H9 (cell line): Measurements from ENCODE around the gene USP8. TPM values are rescaled to one million over a fixed set of nuclear protein-coding genes. Genes with fewer than 3 reads are reported as not detected.

Experiments used
- DNase-seq: peaks from one replicate; pipeline ENCODE4 v3.0.0-alpha.2; 2017
- H2AFZ ChIP-seq: one replicate; pipeline ENCODE4 v1.6.1; 2013; ENCODE audit warnings: mild to moderate bottlenecking, low read length, control low read depth, moderate library complexity
- H2AK5ac ChIP-seq: 2 replicates; pipeline ENCODE4 v1.6.1; 2013; ENCODE audit warnings: low read length, control low read depth, mixed read lengths; ENCODE audit not compliant: insufficient read length
- H2BK120ac ChIP-seq: one replicate; pipeline ENCODE4 v1.6.1; 2013; ENCODE audit warnings: low read depth, mild to moderate bottlenecking, low read length, control low read depth, inconsistent platforms; ENCODE audit not compliant: poor library complexity, severe bottlenecking
- H2BK12ac ChIP-seq: 2 replicates; pipeline ENCODE4 v1.6.1; 2013; ENCODE audit warnings: low read length, control low read depth, mixed read lengths, low read depth; ENCODE audit not compliant: insufficient read length
- H2BK15ac ChIP-seq: 2 replicates; pipeline ENCODE4 v1.6.1; 2013; ENCODE audit warnings: low read depth, low read length, control low read depth
- H2BK20ac ChIP-seq: one replicate; pipeline ENCODE4 v1.6.1; 2013; ENCODE audit warnings: low read depth, mild to moderate bottlenecking, low read length, control low read depth, inconsistent platforms; ENCODE audit not compliant: poor library complexity, severe bottlenecking
- H2BK5ac ChIP-seq: 2 replicates; pipeline ENCODE4 v1.6.1; 2013; ENCODE audit warnings: low read length, control low read depth, mixed read lengths; ENCODE audit not compliant: insufficient read length
- H3K14ac ChIP-seq: 2 replicates; pipeline ENCODE4 v1.6.1; 2013; ENCODE audit warnings: low read length, control low read depth; ENCODE audit not compliant: insufficient read depth
- H3K18ac ChIP-seq: 2 replicates; pipeline ENCODE4 v1.6.1; 2013; ENCODE audit warnings: low read depth, mild to moderate bottlenecking, mixed read lengths, low read length, control low read depth; ENCODE audit not compliant: insufficient read length
- H3K23ac ChIP-seq: 2 replicates; pipeline ENCODE4 v1.6.1; 2013; ENCODE audit warnings: low read length, control low read depth, mixed read lengths, low read depth; ENCODE audit not compliant: insufficient read length
- H3K23me2 ChIP-seq: 2 replicates; pipeline ENCODE4 v1.6.1; 2013; ENCODE audit warnings: low read depth, mild to moderate bottlenecking, mixed read lengths, low read length, control low read depth; ENCODE audit not compliant: insufficient read length, poor library complexity, severe bottlenecking
- H3K27ac ChIP-seq: 2 replicates; pipeline ENCODE4 v1.5.1; 2013; ENCODE audit warnings: low read length, control low read depth, mixed read lengths, low read depth; ENCODE audit not compliant: insufficient read length
- H3K27me3 ChIP-seq: 2 replicates; pipeline ENCODE4 v1.6.1; 2013; ENCODE audit warnings: low read length, control low read depth, inconsistent platforms; ENCODE audit not compliant: insufficient read depth
- H3K4ac ChIP-seq: 2 replicates; pipeline ENCODE4 v1.6.1; 2013; ENCODE audit warnings: low read depth, mild to moderate bottlenecking, control low read depth, inconsistent platforms, low read length, moderate library complexity
- H3K4me1 ChIP-seq: 2 replicates; pipeline ENCODE4 v1.6.1; 2013; ENCODE audit warnings: low read length, control low read depth, inconsistent platforms; ENCODE audit not compliant: insufficient read depth
- H3K4me2 ChIP-seq: 2 replicates; pipeline ENCODE4 v1.6.1; 2013; ENCODE audit warnings: low read length, control low read depth, mixed read lengths; ENCODE audit not compliant: insufficient read length, insufficient read depth
- H3K56ac ChIP-seq: 2 replicates; pipeline ENCODE4 v1.6.1; 2013; ENCODE audit warnings: low read depth, mild to moderate bottlenecking, mixed read lengths, low read length, control low read depth; ENCODE audit not compliant: insufficient read length
- H3K79me1 ChIP-seq: 2 replicates; pipeline ENCODE4 v1.6.1; 2013; ENCODE audit warnings: low read depth, mild to moderate bottlenecking, moderate library complexity, low read length, control low read depth, inconsistent platforms; ENCODE audit not compliant: insufficient read depth, poor library complexity, severe bottlenecking
- H3K79me2 ChIP-seq: 2 replicates; pipeline ENCODE4 v1.6.1; 2013; ENCODE audit warnings: low read length, control low read depth, inconsistent platforms; ENCODE audit not compliant: insufficient read depth
- H3K9ac ChIP-seq: 2 replicates; pipeline ENCODE4 v1.6.1; 2013; ENCODE audit warnings: low read length, control low read depth, mixed read lengths; ENCODE audit not compliant: insufficient read length; ENCODE audit errors: extremely low read depth
- H3K9me3 ChIP-seq: one replicate; pipeline ENCODE4 v1.6.1; 2013; ENCODE audit warnings: low read depth, low read length, inconsistent platforms; ENCODE audit not compliant: control insufficient read depth
- H3T11ph ChIP-seq: one replicate; pipeline ENCODE4 v1.6.1; 2013; ENCODE audit warnings: mild to moderate bottlenecking, low read length, control low read depth, inconsistent platforms
- H4K20me1 ChIP-seq: one replicate; pipeline ENCODE4 v1.6.1; 2013; ENCODE audit not compliant: control insufficient read depth, insufficient read length, insufficient read depth
- H4K5ac ChIP-seq: 2 replicates; pipeline ENCODE4 v1.6.1; 2013; ENCODE audit warnings: low read depth, mild to moderate bottlenecking, mixed read lengths, low read length, control low read depth; ENCODE audit not compliant: insufficient read length
- H4K8ac ChIP-seq: replicated peaks from 2 replicates; pipeline ENCODE4 v1.6.1; 2013; ENCODE audit warnings: low read length, control low read depth, mixed read lengths, low read depth; ENCODE audit not compliant: insufficient read length
- H4K91ac ChIP-seq: 2 replicates; pipeline ENCODE4 v1.6.1; 2013; ENCODE audit warnings: low read depth, mild to moderate bottlenecking, moderate library complexity, mixed read lengths, low read length, control low read depth; ENCODE audit not compliant: insufficient read length
- H3K27ac Mint-ChIP-seq, 3 experiments: 2 replicates in 2 of 3; 3 replicates in 1 of 3; pipeline ENCODE4 v1.8.0; 2020 to 2021; ENCODE audit warnings: mixed read lengths in 3 of 3, mild to moderate bottlenecking in 1 of 3, moderate library complexity in 1 of 3
- H3K27me3 Mint-ChIP-seq: 2 replicates; pipeline ENCODE4 v1.8.0; 2021; ENCODE audit warnings: low read depth, mild to moderate bottlenecking, moderate library complexity, mixed read lengths
- H3K36me3 Mint-ChIP-seq, 3 experiments: 2 replicates in 2 of 3; 3 replicates in 1 of 3; pipeline ENCODE4 v1.8.0; 2020 to 2021; ENCODE audit warnings: low read depth in 3 of 3, mixed read lengths in 3 of 3; ENCODE audit not compliant: insufficient read depth in 1 of 3
- H3K4me1 Mint-ChIP-seq, 2 experiments: 2 replicates each; pipeline ENCODE4 v1.8.0; 2020; ENCODE audit warnings: mixed read lengths in 2 of 2
- H3K4me3 Mint-ChIP-seq, 2 experiments: 2 replicates in 1 of 2; 3 replicates in 1 of 2; pipeline ENCODE4 v1.8.0; 2020 to 2021; ENCODE audit warnings: mild to moderate bottlenecking in 2 of 2, mixed read lengths in 2 of 2, moderate library complexity in 1 of 2
- H3K9me3 Mint-ChIP-seq, 2 experiments: 2 replicates in 1 of 2; 3 replicates in 1 of 2; pipeline ENCODE4 v1.8.0; 2020; ENCODE audit warnings: mild to moderate bottlenecking in 2 of 2, mixed read lengths in 2 of 2, moderate library complexity in 1 of 2
- WGBS: extraction: QIAGEN DNeasy Blood & Tissue Kit; methylation state at CpG from one replicate; pipeline ENCODE4 v1.1.7; 2013; ENCODE audit warnings: missing lambda C conversion rate, low lambda C conversion rate, mixed read lengths; ENCODE audit not compliant: insufficient read length; ENCODE audit errors: extremely low coverage; 5-methylcytosine and 5-hydroxymethylcytosine counted together
- total RNA-seq: library from RNA; stranded (reverse); gene quantifications from 2 replicates; pipeline ENCODE4 v1.2.1, GENCODE V29; 2021
- TF ChIP-seq, protein P1 (sequence below): fragments of 200-600 bp; sonication (generic); conservative IDR thresholded peaks from 3 replicates; pipeline ENCODE4 v1.8.0; 2021; ENCODE audit warnings: antibody characterized with exemption, mild to moderate bottlenecking

Gene USP8
- total RNA-seq, 1 experiment from 2014 or later, result 67.1 TPM

DNA sequence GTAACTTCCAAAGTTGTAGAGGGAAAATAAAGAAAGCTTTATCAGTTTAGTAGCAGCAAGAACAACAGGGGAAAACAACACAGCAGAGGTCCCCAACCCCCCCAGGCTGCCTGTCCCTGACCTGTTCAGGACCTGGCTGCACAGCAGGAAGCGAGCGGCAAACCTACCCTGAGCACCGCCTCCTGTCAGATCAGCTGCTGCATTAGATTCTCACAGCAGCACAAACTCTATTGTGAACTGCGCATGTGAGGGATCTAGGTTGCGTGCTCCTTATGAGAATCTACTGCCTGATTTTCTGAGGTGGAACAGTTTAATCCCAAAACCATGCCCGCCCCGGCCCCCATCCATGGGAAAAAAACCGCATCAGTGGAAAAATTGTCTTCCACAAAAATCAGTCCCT lies 81.9 kb downstream of the USP8 start:
- no peak overlapping the region for H4K5ac ChIP-seq
- WGBS, result no CpG with 5 or more reads among the region's 8 CpGs
- no peak overlapping the region for H3K18ac ChIP-seq
- H3K9me3 ChIP-seq, result no peaks in the 10 kb centered on the region
- no peak overlapping the region for H2AFZ ChIP-seq
- H2AK5ac ChIP-seq, result no peak overlapping the region
- no peaks in the 10 kb centered on the region for H3K27me3 ChIP-seq
- H3K27ac Mint-ChIP-seq, result no peak overlapping the region; a peak in 1 of 7 replicates
- no peaks in the 10 kb centered on the region; the same call in 1 of the 2 replicates for H3K4me1 ChIP-seq
- no peak overlapping the region for H3K23ac ChIP-seq
- no peaks in the 10 kb centered on the region for H3K23me2 ChIP-seq
- H2BK120ac ChIP-seq, result no peak overlapping the region
- no peaks in the 10 kb centered on the region for H3K27me3 Mint-ChIP-seq
- peaks cover 7 to 13% of the 10 kb centered on the region in 2 experiments for H3K4me1 Mint-ChIP-seq
- H3K9me3 Mint-ChIP-seq, result no peaks in the 10 kb centered on the region
- no peak overlapping the region for H2BK5ac ChIP-seq
- no peak overlapping the region for H3K4me3 Mint-ChIP-seq
- no peak overlapping the region for H2BK15ac ChIP-seq
- H3K79me2 ChIP-seq, result no peaks in the 10 kb centered on the region
- no peak overlapping the region for H2BK12ac ChIP-seq
- no peak overlapping the region for H4K8ac ChIP-seq
- no peak overlapping the region for H3K14ac ChIP-seq
- H3K56ac ChIP-seq, result no peak overlapping the region
- no peak overlapping the region for H2BK20ac ChIP-seq
- no peak overlapping the region for H3K4me2 ChIP-seq
- no peak overlapping the region for H3K9ac ChIP-seq
- no peaks in the 10 kb centered on the region for H4K20me1 ChIP-seq
- H3K4ac ChIP-seq, result no peak overlapping the region
- no peak overlapping the region for H4K91ac ChIP-seq
- H3K27ac ChIP-seq, result no peak overlapping the region
- H3K79me1 ChIP-seq, result no peaks in the 10 kb centered on the region
- peaks cover 3 to 8% (median 4%) of the 10 kb centered on the region in 3 experiments; a peak in 3 of 7 replicates for H3K36me3 Mint-ChIP-seq
- no peak overlapping the region for H3T11ph ChIP-seq
- TF ChIP-seq, protein P1, sequence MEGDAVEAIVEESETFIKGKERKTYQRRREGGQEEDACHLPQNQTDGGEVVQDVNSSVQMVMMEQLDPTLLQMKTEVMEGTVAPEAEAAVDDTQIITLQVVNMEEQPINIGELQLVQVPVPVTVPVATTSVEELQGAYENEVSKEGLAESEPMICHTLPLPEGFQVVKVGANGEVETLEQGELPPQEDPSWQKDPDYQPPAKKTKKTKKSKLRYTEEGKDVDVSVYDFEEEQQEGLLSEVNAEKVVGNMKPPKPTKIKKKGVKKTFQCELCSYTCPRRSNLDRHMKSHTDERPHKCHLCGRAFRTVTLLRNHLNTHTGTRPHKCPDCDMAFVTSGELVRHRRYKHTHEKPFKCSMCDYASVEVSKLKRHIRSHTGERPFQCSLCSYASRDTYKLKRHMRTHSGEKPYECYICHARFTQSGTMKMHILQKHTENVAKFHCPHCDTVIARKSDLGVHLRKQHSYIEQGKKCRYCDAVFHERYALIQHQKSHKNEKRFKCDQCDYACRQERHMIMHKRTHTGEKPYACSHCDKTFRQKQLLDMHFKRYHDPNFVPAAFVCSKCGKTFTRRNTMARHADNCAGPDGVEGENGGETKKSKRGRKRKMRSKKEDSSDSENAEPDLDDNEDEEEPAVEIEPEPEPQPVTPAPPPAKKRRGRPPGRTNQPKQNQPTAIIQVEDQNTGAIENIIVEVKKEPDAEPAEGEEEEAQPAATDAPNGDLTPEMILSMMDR, result no peak
- DNase-seq, result peak; percentile 60
